GM12891 (cell line): ENCODE results near the gene KNDC1.
"Not testable (repeated sequence)": the region's sequence is repeated elsewhere in the genome, so short reads cannot be mapped to it uniquely, and the experiment has no call there.

ENCODE experiments used
- DNase-seq: peaks from one replicate; pipeline ENCODE4 v3.0.0; 2011; ENCODE audit warnings: low spot score; ENCODE audit not compliant: insufficient read length
- FAIRE-seq: peaks from 2 replicates; lab custom pipeline; 2011; peaks lifted over from hg19 to GRCh38; lab: Jason Lieb, UNC
- PAX5 ChIP-seq: IDR thresholded peaks from 2 replicates; pipeline ENCODE4 v1.6.1; 2011; ENCODE audit warnings: low read length, moderate library complexity, mild to moderate bottlenecking; ENCODE audit not compliant: insufficient read depth, severe bottlenecking
- POLR2A ChIP-seq: IDR thresholded peaks from 2 replicates; pipeline ENCODE4 v1.6.1; 2011; ENCODE audit warnings: low read depth, low read length, control low read depth
- POLR2AphosphoS5 ChIP-seq: IDR thresholded peaks from 2 replicates; pipeline ENCODE4 v1.6.1; 2011; ENCODE audit warnings: low read depth, low read length, control low read depth
- POU2F2 ChIP-seq: IDR thresholded peaks from 2 replicates; pipeline ENCODE4 v1.6.1; 2011; ENCODE audit warnings: low read depth, mild to moderate bottlenecking, control low read depth, low read length, moderate library complexity
- SPI1 ChIP-seq: IDR thresholded peaks from 2 replicates; pipeline ENCODE4 v1.6.1; 2011; ENCODE audit warnings: low read depth, low read length, control low read depth
- TAF1 ChIP-seq: IDR thresholded peaks from 2 replicates; pipeline ENCODE4 v1.6.1; 2011; ENCODE audit warnings: low read depth, low read length, control low read depth

KNDC1 gene

GRCh38 chr10:133218891-133219290 lies 58.9 kb downstream of the KNDC1 start:
- DNase-seq (no peak), FAIRE-seq (no peak)
- TF ChIP-seq POLR2A (no peak), TAF1 (no peak), POU2F2 (no peak), SPI1 (no peak), PAX5 (no peak)

DNA sequence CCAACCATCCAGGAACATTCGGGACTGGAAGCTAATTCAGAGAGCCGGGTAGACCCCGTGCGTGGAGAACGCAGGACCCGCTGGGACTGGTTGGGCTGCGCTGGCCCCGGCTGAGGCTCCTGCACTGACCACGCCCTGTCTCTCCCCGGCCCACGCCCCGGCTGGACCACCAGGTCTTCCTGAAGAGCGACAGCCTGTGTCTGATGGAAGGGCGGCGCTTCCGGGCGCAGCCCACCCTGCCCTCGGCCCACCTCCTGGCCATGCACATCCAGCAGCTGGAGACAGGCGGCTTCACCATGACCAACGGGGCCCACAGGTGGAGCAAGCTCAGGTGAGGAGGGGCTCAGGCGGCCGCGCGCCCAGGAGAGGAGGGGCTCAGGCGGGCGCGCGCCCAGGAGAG lies 59.8 kb downstream of the KNDC1 start:
- FAIRE-seq (no peak), DNase-seq (no peak)
- no peak for TF ChIP-seq TAF1
- no peak for TF ChIP-seq SPI1
- no peak for TF ChIP-seq POLR2AphosphoS5
- TF ChIP-seq POLR2A, result no peak
- TF ChIP-seq POU2F2, result no peak
- TF ChIP-seq PAX5, result no peak

DNA sequence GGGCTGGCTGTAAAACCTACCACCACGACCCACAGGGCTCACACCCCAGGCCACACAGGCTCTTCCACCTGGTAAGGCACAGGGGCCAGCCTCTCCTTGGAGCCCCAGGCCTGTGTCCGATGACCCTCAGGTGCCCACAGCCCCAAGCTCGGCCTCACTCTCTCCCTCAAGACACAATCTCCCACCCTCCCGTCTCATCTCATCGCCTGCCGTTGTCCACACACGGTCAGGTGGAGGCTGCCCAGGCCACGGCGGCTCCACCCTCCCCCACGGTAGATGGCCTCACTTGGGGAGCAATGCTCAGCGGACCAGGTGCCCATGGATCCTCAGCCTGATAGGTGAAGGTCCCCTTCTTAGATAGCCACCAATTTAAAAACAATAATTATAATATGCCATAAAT lies 61.3 kb downstream of the KNDC1 start:
- TF ChIP-seq POLR2A (no peak), POLR2AphosphoS5 (no peak), PAX5 (no peak), SPI1 (no peak), POU2F2 (no peak), TAF1 (no peak)
- FAIRE-seq (no peak), DNase-seq (no peak)

GRCh38 chr10:133221756-133222155 lies 61.7 kb downstream of the KNDC1 start:
- not testable (repeated sequence) for DNase-seq, FAIRE-seq

- FAIRE-seq, result no peak
- no peak for TF ChIP-seq POU2F2
- TF ChIP-seq PAX5, result no peak
- no peak for TF ChIP-seq TAF1
- no peak for TF ChIP-seq POLR2A
- no peak for TF ChIP-seq POLR2AphosphoS5
- TF ChIP-seq SPI1, result no peak
- DNase-seq, result no peak
Observed at GRCh38 chr10:133224076-133224475, 64.1 kb downstream of the KNDC1 start.

DNA sequence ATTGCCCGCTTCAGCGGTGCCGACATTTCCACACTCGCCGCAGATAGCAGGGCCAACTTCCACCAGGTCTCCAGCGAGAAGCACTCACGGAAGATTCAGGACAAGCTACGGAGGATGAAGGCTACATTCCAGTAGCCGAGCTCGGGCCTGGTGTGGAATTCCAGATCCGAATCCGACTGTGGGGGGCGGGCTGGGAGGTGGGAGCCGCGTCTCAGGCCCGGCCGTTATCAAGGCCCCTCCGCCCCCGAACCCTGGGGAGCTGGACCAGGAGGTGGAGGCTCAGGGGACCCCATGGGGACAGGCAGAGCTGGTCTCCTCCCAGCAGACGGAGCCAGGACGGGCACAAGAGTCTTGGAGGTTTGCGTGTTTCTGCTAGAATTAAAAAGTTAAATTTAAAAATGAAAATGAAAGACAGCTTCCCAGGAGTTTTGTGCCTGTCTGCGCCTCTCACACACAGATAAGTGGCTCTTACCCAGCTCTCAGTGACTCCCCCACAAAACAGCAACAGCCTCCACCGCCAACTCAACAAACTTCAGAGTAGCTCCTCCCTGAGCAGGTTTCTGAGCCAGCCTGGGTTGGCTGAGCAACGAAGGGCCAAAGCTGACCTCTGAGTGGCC lies 64.8 kb downstream of the KNDC1 start:
- DNase-seq (no peak), FAIRE-seq (no peak)
- TF ChIP-seq POLR2A (no peak), TAF1 (no peak), POU2F2 (no peak)

DNA sequence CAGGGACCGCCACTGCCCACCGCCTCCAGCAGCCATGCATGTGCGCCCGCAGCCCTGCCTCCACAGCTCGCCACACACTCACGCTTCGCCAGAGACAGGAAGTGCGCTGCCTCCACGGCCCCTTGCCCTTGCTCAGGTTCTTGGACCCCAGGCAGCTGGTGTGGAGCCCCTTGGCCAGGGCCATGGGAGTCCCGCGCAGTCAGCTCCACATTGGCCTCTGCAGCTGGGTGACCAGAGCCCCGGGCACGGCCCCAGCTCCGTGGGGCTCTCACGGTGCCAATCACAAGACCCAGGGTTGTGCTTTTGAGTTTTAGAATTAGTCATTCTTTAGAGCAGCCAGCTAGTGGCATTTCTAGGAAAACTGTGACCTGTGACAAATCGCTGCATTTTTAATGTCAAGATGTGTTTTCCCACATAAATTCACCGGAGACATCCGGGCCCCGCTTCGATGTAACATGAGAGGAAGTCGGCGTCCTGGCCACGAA lies 65.7 kb downstream of the KNDC1 start:
- TF ChIP-seq POLR2A (no peak), PAX5 (no peak), TAF1 (no peak), POU2F2 (no peak), POLR2AphosphoS5 (no peak), SPI1 (no peak)
- DNase-seq (no peak), FAIRE-seq (no peak)

DNA sequence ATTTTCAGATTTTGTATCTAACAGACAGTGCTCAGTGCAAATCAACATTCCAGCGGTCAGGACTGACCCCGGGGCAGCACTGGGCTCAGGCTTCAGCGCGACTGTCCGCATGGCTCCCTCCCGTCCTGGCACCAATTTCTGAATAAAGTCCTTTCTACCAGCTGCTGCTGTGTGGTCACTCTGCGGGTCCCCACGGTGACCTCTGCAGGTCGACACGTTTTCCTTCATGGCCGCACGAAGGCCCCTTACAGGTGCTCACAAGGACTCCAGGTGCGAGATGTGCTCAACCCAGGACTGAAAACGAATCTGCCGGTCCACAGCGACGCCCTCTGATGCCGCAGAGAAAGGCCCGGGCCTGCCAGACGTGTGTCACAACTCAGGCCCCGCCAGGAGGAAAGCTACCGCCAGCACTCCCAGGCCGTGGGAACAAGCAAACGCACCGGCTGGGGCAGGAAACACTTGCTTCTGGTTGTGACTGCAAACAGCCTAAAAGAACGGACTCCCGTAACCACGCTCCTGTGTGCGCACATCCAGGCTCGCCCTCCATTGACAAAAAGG lies 66.3 kb downstream of the KNDC1 start:
- TF ChIP-seq POU2F2 (no peak), SPI1 (no peak), POLR2AphosphoS5 (no peak), POLR2A (no peak), TAF1 (no peak), PAX5 (no peak)
- DNase-seq (no peak), FAIRE-seq (peak; percentile 45)

- TF ChIP-seq POU2F2 (no peak), TAF1 (no peak), SPI1 (no peak), POLR2A (no peak), POLR2AphosphoS5 (no peak), PAX5 (no peak)
- no peak for DNase-seq
- FAIRE-seq, result no peak
Observed at GRCh38 chr10:133227256-133227655, 67.2 kb downstream of the KNDC1 start.

DNA sequence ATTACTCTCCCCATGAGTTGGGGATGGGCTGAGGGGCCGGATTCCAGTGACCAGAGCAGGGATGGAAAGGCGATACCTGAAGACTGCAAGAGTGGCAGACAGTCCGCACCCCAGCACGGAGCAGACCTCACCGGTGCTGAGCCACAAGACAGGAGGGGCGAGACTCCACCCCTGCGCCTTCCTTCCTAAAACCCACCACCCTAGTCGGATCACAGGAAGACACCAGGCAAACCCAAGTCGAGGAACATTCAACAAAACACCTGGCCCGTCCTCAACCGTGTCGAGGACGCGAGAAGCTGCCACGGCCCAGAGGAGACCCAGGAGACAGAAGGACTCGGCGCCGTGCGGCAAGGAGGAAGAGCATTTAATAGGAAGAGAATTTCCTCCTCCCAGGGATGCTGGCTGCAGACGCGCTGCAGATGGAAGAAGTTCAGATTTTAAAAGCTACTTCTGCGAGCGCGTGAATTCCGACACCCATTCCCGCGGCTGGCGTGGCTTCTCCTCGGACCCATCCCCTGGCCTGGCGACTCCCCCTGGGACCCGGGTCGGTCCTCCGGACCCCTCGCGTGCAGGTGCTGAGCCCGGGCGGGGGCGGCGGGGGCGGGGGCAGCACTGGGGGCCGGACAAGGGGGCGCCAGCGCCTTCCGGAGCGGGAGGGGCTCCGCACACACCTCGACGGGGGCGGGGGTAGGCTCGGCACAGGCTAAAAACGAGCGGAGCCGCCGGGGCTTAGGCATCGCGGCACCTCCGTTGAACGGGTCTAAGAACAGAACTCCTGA lies 69.4 kb downstream of the KNDC1 start:
- FAIRE-seq (no peak), DNase-seq (no peak)
- TF ChIP-seq PAX5 (no peak), POU2F2 (no peak)
